Panc1 (cell line): ENCODE data around the gene RNU7-1. TPM values are rescaled to one million over a fixed set of nuclear protein-coding genes. Genes with fewer than 3 reads are reported as not detected.

ENCODE experiments used
- ATAC-seq: fragments of 200-7000 bp; cut with Tn5 transposase; 2 replicates; pipeline ENCODE4 v1.9.1; 2020; ENCODE audit warnings: mild to moderate bottlenecking, moderate library complexity
- BruUV-seq: library from RNA; stranded (reverse); fragments of 400-500 nt; replicated peaks from 2 replicates; lab custom pipeline; 2021; lab: Mats Ljungman, UMichigan
- CTCF ChIA-PET: fragments of 300-600 bp; sonication (Branson Sonifier 250); formaldehyde crosslinking; loops from one replicate; lab custom pipeline; 2022; ENCODE audit warnings: antibody characterized with exemption; lab: Charles Lee
- POLR2A ChIA-PET: fragments of 300-600 bp; sonication (Branson Sonifier 250); formaldehyde crosslinking; loops from one replicate; lab custom pipeline; 2022; ENCODE audit warnings: antibody characterized with exemption; lab: Charles Lee
- DNase-seq: peaks from one replicate; pipeline ENCODE4 v3.0.0-alpha.2; 2010; ENCODE audit warnings: low read depth, low spot score
- H3K27ac ChIP-seq: 2 replicates; pipeline ENCODE4 v1.5.1; 2011; ENCODE audit warnings: mild to moderate bottlenecking, low read length, inconsistent platforms
- H3K27me3 ChIP-seq: fragments of 200-500 bp; sonication (Bioruptor generic); 2 replicates; pipeline ENCODE4 v1.6.0; 2014; ENCODE audit warnings: low read length, inconsistent platforms; ENCODE audit not compliant: control insufficient read depth, insufficient read depth
- H3K36me3 ChIP-seq: fragments of 200-500 bp; sonication (Bioruptor generic); 2 replicates; pipeline ENCODE4 v1.5.1; 2014; ENCODE audit warnings: inconsistent platforms, mild to moderate bottlenecking, low read length, moderate library complexity; ENCODE audit not compliant: control insufficient read depth, insufficient read depth
- H3K4me1 ChIP-seq: 2 replicates; pipeline ENCODE4 v1.5.1; 2011; ENCODE audit warnings: inconsistent platforms, mild to moderate bottlenecking, low read length, moderate library complexity; ENCODE audit not compliant: control insufficient read depth, insufficient read depth
- H3K4me3 ChIP-seq, 2 experiments: 2 replicates each; pipeline ENCODE4 v1.5.1; 2011 to 2012; ENCODE audit warnings: low read depth in 2 of 2, low read length in 2 of 2, mild to moderate bottlenecking in 2 of 2, inconsistent platforms in 1 of 2, moderate library complexity in 1 of 2
- H3K9me3 ChIP-seq: fragments of 200-500 bp; sonication (Bioruptor generic); 2 replicates; pipeline ENCODE4 v1.5.1; 2014; ENCODE audit warnings: low read depth, mild to moderate bottlenecking, inconsistent platforms, low read length, moderate library complexity; ENCODE audit not compliant: control insufficient read depth, insufficient read depth
- CTCF ChIP-seq: fragments of 450-650 bp; IDR thresholded peaks from 2 replicates; pipeline ENCODE4 v1.5.1; 2017; ENCODE audit warnings: mild to moderate bottlenecking
- POLR2AphosphoS5 ChIP-seq: IDR thresholded peaks from 2 replicates; pipeline ENCODE4 v1.6.1; 2012; ENCODE audit warnings: mild to moderate bottlenecking, low read depth, low read length, moderate library complexity
- SIN3A ChIP-seq: IDR thresholded peaks from 2 replicates; pipeline ENCODE4 v1.6.1; 2012; ENCODE audit warnings: low read depth, mild to moderate bottlenecking, low read length, moderate library complexity, borderline replicate concordance; ENCODE audit not compliant: insufficient read depth
- TCF7L2 ChIP-seq: IDR thresholded peaks from 2 replicates; pipeline ENCODE4 v1.6.1; 2011; ENCODE audit warnings: mild to moderate bottlenecking, low read depth, low read length, inconsistent platforms
- in situ Hi-C: cut with HindIII; loops from 2 replicates; pipeline ENCODE4 v1.10.0; 2016; ENCODE audit warnings: low sequenced_read_pairs, low pct_unique_long_range_greater_than_20kb
- intact Hi-C: fragments of 100-400 bp; cut with micrococcal nuclease; formaldehyde crosslinking; loops from one replicate; pipeline ENCODE4 v1.10.0; 2022; ENCODE audit not compliant: unreplicated experiment
- total RNA-seq: library from RNA; stranded (reverse); gene quantifications from one replicate; pipeline ENCODE4 v1.2.1, GENCODE V29; 2021; ENCODE audit not compliant: unreplicated experiment

Gene RNU7-1
- total RNA-seq, 1 experiment from 2014 or later: not detected

- BruUV-seq: no TSS peak
- intact Hi-C loops (no loop called here), in situ Hi-C loops (no loop called here)
- ChIA-PET CTCF (interaction anchor here (1.0 kb wide), 1 partner anchor 15 kb away, joined by 3 read pairs; no protein-coding TSS in a partner anchor), POLR2A (no interaction called here)
- TF ChIP-seq CTCF (peak; percentile 74), TCF7L2 (no peak)
- Histone ChIP-seq H3K9me3 (no peaks in the 10 kb centered on the region), H3K4me1 (peaks cover 17% of the 10 kb centered on the region), H3K27me3 (no peaks in the 10 kb centered on the region), H3K36me3 (peaks cover 11% of the 10 kb centered on the region), H3K27ac (peak overlapping the region; percentile 57), H3K4me3 (no peak overlapping the region)
- ATAC-seq (peak; percentile 67; the same call in 1 of the 2 replicates), DNase-seq (no peak)
Observed at GRCh38 chr12:6961695-6962284, 18.2 kb downstream of the RNU7-1 start.

GRCh38 chr12:6962285-6963015 lies 18.8 kb downstream of the RNU7-1 start:
- Histone ChIP-seq H3K27ac (peak overlapping the region; percentile 57), H3K4me1 (peaks cover 17% of the 10 kb centered on the region), H3K36me3 (peaks cover 11% of the 10 kb centered on the region), H3K4me3 (no peak overlapping the region), H3K9me3 (no peaks in the 10 kb centered on the region), H3K27me3 (no peaks in the 10 kb centered on the region)
- in situ Hi-C loops: no loop called here
- CTCF ChIA-PET: interaction anchor here (1.0 kb wide), 1 partner anchor 16 kb away, joined by 3 read pairs; no protein-coding TSS in a partner anchor
- ATAC-seq: no peak
- TF ChIP-seq CTCF (peak; percentile 41), POLR2AphosphoS5 (no peak), SIN3A (no peak)
- POLR2A ChIA-PET: no interaction called here
- intact Hi-C loops: no loop called here
- BruUV-seq: no TSS peak
- DNase-seq: no peak

- Histone ChIP-seq H3K27ac (no peak overlapping the region), H3K9me3 (no peaks in the 10 kb centered on the region), H3K4me3 (no peak overlapping the region), H3K27me3 (no peaks in the 10 kb centered on the region), H3K36me3 (peaks cover 11% of the 10 kb centered on the region), H3K4me1 (peaks cover 17% of the 10 kb centered on the region)
- BruUV-seq: no TSS peak
- in situ Hi-C loops: no loop called here
- TF ChIP-seq POLR2AphosphoS5 (no peak), TCF7L2 (no peak), SIN3A (no peak)
- ChIA-PET POLR2A (no interaction called here), CTCF (interaction anchor here (0.6 kb wide), 1 partner anchor 149 kb away, joined by 5 read pairs; no protein-coding TSS in a partner anchor)
- ATAC-seq (no peak), DNase-seq (no peak)
- intact Hi-C loops: no loop called here
Observed at GRCh38 chr12:6963016-6963731, 19.6 kb downstream of the RNU7-1 start.
